Heart left ventricle (tissue), 16 donors: Measurements from ENCODE around the gene ST6GALNAC2. TPM values are rescaled to one million over a fixed set of nuclear protein-coding genes. Genes with fewer than 3 reads are reported as not detected.

Experiments used
- ATAC-seq, 4 donors: fragments of 200-7000 bp; cut with Tn5 transposase; one replicate each; pipeline ENCODE4 v1.9.1; 2020 to 2022; ENCODE audit warnings: moderate library complexity in 4 of 4, mild to moderate bottlenecking in 3 of 4, moderate number of reproducible peaks in 1 of 4
- DNase-seq, 5 donors: peaks; one replicate each; pipeline ENCODE4 v3.0.0-alpha.2; 2020
- H3K27ac ChIP-seq, 12 donors: fragments of 200-600 bp; sonication (generic) in 4 of 12; one replicate each; pipeline versions ENCODE4 v1.5.0 to v1.8.0; 2016 to 2022; ENCODE audit warnings: mild to moderate bottlenecking in 2 of 12
- H3K27me3 ChIP-seq, 9 donors: fragments of 200-600 bp; sonication (generic) in 2 of 9; one replicate each; pipeline versions ENCODE4 v1.5.1 to v1.8.0; 2016 to 2022; ENCODE audit warnings: mild to moderate bottlenecking in 3 of 9
- H3K36me3 ChIP-seq, 9 donors: fragments of 200-600 bp; sonication (generic) in 2 of 9; one replicate each; pipeline versions ENCODE4 v1.5.0 to v1.8.0; 2018 to 2022; ENCODE audit warnings: mild to moderate bottlenecking in 2 of 9
- H3K4me1 ChIP-seq, 12 donors: fragments of 200-600 bp; sonication (generic) in 4 of 12; one replicate each; pipeline versions ENCODE4 v1.5.0 to v1.8.0; 2016 to 2022; ENCODE audit warnings: mild to moderate bottlenecking in 3 of 12
- H3K4me3 ChIP-seq, 12 donors: fragments of 200-600 bp; sonication (generic) in 4 of 12; one replicate each; pipeline versions ENCODE4 v1.5.0 to v1.8.0; 2017 to 2022; ENCODE audit warnings: mild to moderate bottlenecking in 9 of 12, moderate library complexity in 4 of 12
- H3K9me3 ChIP-seq, 12 donors: fragments of 200-600 bp; sonication (generic) in 4 of 12; one replicate each; pipeline versions ENCODE4 v1.5.0 to v1.8.0; 2016 to 2022; ENCODE audit warnings: mild to moderate bottlenecking in 1 of 12
- POLR2A ChIP-seq, 2 donors: fragments of 450-650 bp; IDR thresholded peaks; one replicate each; pipeline ENCODE4 v1.6.1; 2017; ENCODE audit warnings: antibody characterized with exemption in 2 of 2, mild to moderate bottlenecking in 2 of 2, moderate library complexity in 2 of 2
- WGBS, 4 donors: extraction: QIAGEN DNeasy Blood & Tissue Kit in 2 of 4; methylation state at CpG; one replicate each; pipeline versions ENCODE4 v1.1.5 to v1.1.7; 2013 to 2018; 5-methylcytosine and 5-hydroxymethylcytosine counted together
- intact Hi-C, 10 donors: fragments of 100-400 bp; cut with DNase I; formaldehyde crosslinking; loops; one replicate each; pipeline versions ENCODE4 v1.11.1 to v1.14.2; 2022
- polyA plus RNA-seq, 2 donors: library from polyadenylated mRNA; stranded (reverse); fragments of 200-250 nt; gene quantifications; one replicate each; pipeline ENCODE4 v1.2.3, GENCODE V29; 2013
- total RNA-seq, 9 donors: library from RNA; depleted of rRNA in 2 of 9; stranded (reverse); fragments of >200 nt in 2 of 9; fragmentation: NEBNext Ultra II Directional in 3 of 9; extraction: Animal tissue kit (Norgen Biotek cat#: 25700) in 3 of 9; gene quantifications; one replicate each; pipeline versions ENCODE4 v1.1.0 to v1.2.4, GENCODE V29; 2016 to 2023
- TF ChIP-seq, protein P1 (sequence below), 12 donors: fragments of 200-600 bp; sonication (generic) in 4 of 12; IDR thresholded peaks; one replicate each; pipeline versions ENCODE4 v1.5.0 to v1.8.0; 2018 to 2022; ENCODE audit warnings: antibody characterized with exemption in 12 of 12, mild to moderate bottlenecking in 5 of 12
- donor health status: ischemic (EF 13 %, LVEDD 7.1; RV severe dilation, severe dysfunction).
- donor health status: healthy with polysubstance abuse.
- donor health status: DM: no; HTN: yes; CAD: no.
- donor health status: DM: no; HTN: no; CAD: no.
- donor health status: ischemic (EF 25% LVEDD 6.9; RV normal size, moderate dysfunction).
- donor health status: ischemic (EF 25% LVEDD 5.7; RV mildly dilated, moderate dysfunction).
- donor health status: healthy.
- donor health status: DM: yes; HTN: yes; CAD: no.
- donor health status: ischemic (EF 35%, LVEDD 5.7; RV mildly dilated, moderate dysfunction).
- donor health status: nonischemic (EF 11% LVEDD 7.7; RV severe dilation, severe dysfunction).
- donor health status: DM: yes; HTN: yes; CAD: no.
- donor health status: PGD.
- donor health status: ischemic (EF 29% LVEDD 5.4; RV normal size, mild dysfunction).
- donor health status: nonischemic (EF 23%, LVEDD 6.1; RV moderate dilation, normal function).

ST6GALNAC2 gene
- total and polyA plus RNA-seq, 11 donors = 2.1 to 7.8 (median 4.9) TPM

DNA sequence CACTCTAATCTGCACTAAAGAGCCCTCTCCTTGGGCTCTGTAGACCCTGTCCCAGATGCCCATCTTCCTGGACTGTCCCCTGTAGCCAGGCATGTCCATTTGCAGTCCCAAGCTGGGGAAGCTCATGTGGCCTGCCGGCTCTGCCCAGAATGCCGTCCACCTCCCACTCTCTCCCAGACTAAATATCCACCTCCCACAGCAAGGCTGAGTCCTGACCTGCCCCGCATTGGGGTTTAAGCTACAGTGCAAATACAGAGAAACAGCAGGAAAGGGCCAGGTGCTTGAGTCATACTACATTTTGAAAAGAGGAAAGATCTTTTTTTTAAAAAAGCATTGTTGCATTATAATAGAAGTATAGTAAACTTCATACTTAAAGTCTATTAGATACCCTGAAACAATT lies 3.0 kb downstream of the ST6GALNAC2 start:
- H3K27me3 ChIP-seq = peaks cover 0 to 31% (median 3%) of the 10 kb centered on the region in 9 donors
- DNase-seq (no peak), ATAC-seq (no peak)
- 29 to 66% (median 42%) methylated on average over 3 of the region's 3 CpGs for WGBS, 4 donors
- H3K9me3 ChIP-seq = no peaks in the 10 kb centered on the region
- H3K36me3 ChIP-seq = no peaks in the 10 kb centered on the region
- H3K4me1 ChIP-seq = peaks cover 0 to 25% (median 17%) of the 10 kb centered on the region in 12 donors
- intact Hi-C loops = no loop called here
- H3K4me3 ChIP-seq = no peak overlapping the region
- H3K27ac ChIP-seq = no peak overlapping the region
- TF ChIP-seq, protein P1, sequence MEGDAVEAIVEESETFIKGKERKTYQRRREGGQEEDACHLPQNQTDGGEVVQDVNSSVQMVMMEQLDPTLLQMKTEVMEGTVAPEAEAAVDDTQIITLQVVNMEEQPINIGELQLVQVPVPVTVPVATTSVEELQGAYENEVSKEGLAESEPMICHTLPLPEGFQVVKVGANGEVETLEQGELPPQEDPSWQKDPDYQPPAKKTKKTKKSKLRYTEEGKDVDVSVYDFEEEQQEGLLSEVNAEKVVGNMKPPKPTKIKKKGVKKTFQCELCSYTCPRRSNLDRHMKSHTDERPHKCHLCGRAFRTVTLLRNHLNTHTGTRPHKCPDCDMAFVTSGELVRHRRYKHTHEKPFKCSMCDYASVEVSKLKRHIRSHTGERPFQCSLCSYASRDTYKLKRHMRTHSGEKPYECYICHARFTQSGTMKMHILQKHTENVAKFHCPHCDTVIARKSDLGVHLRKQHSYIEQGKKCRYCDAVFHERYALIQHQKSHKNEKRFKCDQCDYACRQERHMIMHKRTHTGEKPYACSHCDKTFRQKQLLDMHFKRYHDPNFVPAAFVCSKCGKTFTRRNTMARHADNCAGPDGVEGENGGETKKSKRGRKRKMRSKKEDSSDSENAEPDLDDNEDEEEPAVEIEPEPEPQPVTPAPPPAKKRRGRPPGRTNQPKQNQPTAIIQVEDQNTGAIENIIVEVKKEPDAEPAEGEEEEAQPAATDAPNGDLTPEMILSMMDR (IDR thresholded peaks at IDR 0.05) = no peak
- no peak for TF ChIP-seq POLR2A (IDR thresholded peaks at IDR 0.05)

- TF ChIP-seq, protein P1 (IDR thresholded peaks at IDR 0.05) = no peak
- DNase-seq (no peak), ATAC-seq (no peak)
- peaks cover 0 to 21% (median 12%) of the 10 kb centered on the region in 12 donors for H3K4me1 ChIP-seq
- 87 to 95% (median 90%) methylated on average over 5 of the region's 5 CpGs for WGBS, 4 donors
- intact Hi-C loops = no loop called here
- H3K9me3 ChIP-seq = no peaks in the 10 kb centered on the region
- no peak overlapping the region for H3K27ac ChIP-seq
- no peaks in the 10 kb centered on the region for H3K36me3 ChIP-seq
- H3K4me3 ChIP-seq = no peak overlapping the region
- peaks cover 0 to 22% (median 0%) of the 10 kb centered on the region in 9 donors for H3K27me3 ChIP-seq
Measured at GRCh38 chr17:76581515-76581914, 4.1 kb downstream of the ST6GALNAC2 start.

DNA sequence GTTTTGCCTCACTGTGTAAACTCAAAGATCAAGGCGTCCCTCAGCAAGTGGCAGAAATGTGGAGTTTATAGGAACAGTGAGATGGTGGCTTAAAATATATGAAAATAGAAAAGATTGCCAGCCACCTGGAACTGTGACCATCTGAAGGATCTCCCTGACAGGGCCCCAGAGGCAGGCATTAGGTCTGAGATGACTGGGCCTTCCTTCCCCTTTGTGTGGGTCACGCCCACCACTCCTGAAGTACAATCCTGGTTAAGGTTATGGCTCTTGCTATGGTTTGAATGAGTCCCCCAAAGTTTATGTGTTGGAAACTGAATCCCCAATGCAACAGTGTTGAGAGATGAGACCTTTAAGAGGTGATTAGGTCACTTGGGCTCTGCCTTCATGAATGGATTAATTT lies 6.4 kb downstream of the ST6GALNAC2 start:
- H3K9me3 ChIP-seq = no peaks in the 10 kb centered on the region
- no peak overlapping the region for H3K27ac ChIP-seq
- H3K27me3 ChIP-seq = peaks cover 0 to under 1% (median 0%) of the 10 kb centered on the region in 9 donors
- DNase-seq (no peak), ATAC-seq (no peak)
- TF ChIP-seq POLR2A (IDR thresholded peaks at IDR 0.05) = no peak
- intact Hi-C loops = loop anchor here in 1 of 10 donors (10.0 kb wide), 1 partner anchor 46 kb away; no protein-coding TSS in a partner anchor
- H3K36me3 ChIP-seq = no peaks in the 10 kb centered on the region
- H3K4me3 ChIP-seq = no peak overlapping the region
- H3K4me1 ChIP-seq = peaks cover 0 to under 1% (median 0%) of the 10 kb centered on the region in 12 donors
- WGBS, 4 donors = 71 to 100% (median 93%) methylated on average over 2 of the region's 2 CpGs

DNA sequence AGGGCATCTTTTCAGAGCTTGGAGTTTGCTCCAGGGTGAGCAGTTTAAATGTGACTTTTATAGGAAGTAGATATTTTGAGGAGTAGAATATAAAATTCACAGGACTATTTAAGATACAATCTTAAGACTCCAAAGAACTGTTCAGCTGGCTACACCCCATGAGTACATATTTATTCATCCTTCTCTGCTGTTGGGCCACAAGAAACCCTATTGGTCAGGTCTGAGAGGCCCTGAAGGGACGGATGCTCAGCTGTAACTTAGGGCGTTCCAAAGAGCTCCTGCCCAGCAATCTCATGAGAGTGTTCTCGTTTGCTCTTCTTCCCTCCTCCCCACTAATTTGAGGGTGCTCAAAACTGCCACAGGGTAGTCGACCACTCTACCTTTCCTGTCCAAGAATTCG lies 7.3 kb downstream of the ST6GALNAC2 start:
- no peak for DNase-seq
- Histone ChIP-seq H3K9me3 (no peaks in the 10 kb centered on the region), H3K4me3 (no peak overlapping the region), H3K36me3 (no peaks in the 10 kb centered on the region), H3K27ac (no peak overlapping the region), H3K4me1 (no peaks in the 10 kb centered on the region), H3K27me3 (no peaks in the 10 kb centered on the region)
- WGBS, 4 donors = 66 to 90% (median 84%) methylated on average over 5 of the region's 5 CpGs
- no peak for ATAC-seq
- TF ChIP-seq, protein P1 (IDR thresholded peaks at IDR 0.05) = no peak
- no peak for TF ChIP-seq POLR2A (IDR thresholded peaks at IDR 0.05)
- intact Hi-C loops = loop anchor here in 1 of 10 donors (10.0 kb wide), 1 partner anchor 46 kb away; no protein-coding TSS in a partner anchor

DNA sequence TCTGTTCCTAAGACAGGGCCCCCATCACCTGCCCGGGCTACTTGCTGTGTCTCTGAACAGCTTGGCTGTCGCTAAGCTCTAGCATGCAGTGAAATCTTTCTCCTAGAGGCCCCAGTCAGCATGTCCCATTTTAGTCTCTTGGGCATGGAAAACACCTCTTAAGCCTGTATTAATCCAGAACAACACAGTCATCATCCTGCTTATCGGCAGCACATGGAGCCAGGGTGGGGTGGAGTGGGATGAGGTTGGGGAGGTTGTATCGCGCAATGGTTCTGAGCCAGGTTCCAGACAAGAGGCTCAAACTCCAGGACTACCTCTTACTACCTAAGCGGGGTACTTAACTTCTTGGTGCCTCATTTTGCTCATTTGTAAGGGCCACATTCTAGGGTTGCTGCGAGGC lies 7.8 kb downstream of the ST6GALNAC2 start:
- Histone ChIP-seq H3K4me3 (no peak overlapping the region), H3K9me3 (no peaks in the 10 kb centered on the region), H3K27ac (no peak overlapping the region), H3K36me3 (no peaks in the 10 kb centered on the region), H3K27me3 (no peaks in the 10 kb centered on the region), H3K4me1 (no peaks in the 10 kb centered on the region)
- intact Hi-C loops = loop anchor here in 1 of 10 donors (10.0 kb wide), 1 partner anchor 47 kb away; no protein-coding TSS in a partner anchor
- WGBS, 4 donors = 89 to 97% (median 97%) methylated on average over 7 of the region's 7 CpGs
- no peak for TF ChIP-seq POLR2A (IDR thresholded peaks at IDR 0.05)
- TF ChIP-seq, protein P1 (IDR thresholded peaks at IDR 0.05) = no peak
- ATAC-seq (no peak), DNase-seq (no peak)
